Stimulated activated CD4-positive, alpha-beta T cell treated with anti-CD3 and anti-CD28 coated beads, Interleukin-1b, Interleukin-23, amount 100 ng/mL, for 24 hours (primary cell): ENCODE results near the gene SUCLG1.
"Not testable (repeated sequence)": the region's sequence is repeated elsewhere in the genome, so short reads cannot be mapped to it uniquely, and the experiment has no call there.

ENCODE experiments used
- DNase-seq, 4 experiments: peaks; one replicate each; pipeline ENCODE4 v3.0.0-alpha.2; 2020; ENCODE audit warnings: low read depth in 4 of 4, low spot score in 1 of 4

Gene SUCLG1

GRCh38 chr2:84424152-84424551, 34.9 kb downstream of the SUCLG1 start:
- DNase-seq: no peak

- no peak for DNase-seq
These were observed 37.3 kb downstream of the SUCLG1 start for GRCh38 chr2:84421791-84422190.

- DNase-seq: no peak
These were observed 37.9 kb downstream of the SUCLG1 start for GRCh38 chr2:84421197-84421596.

- no peak for DNase-seq
These were observed 41.5 kb downstream of the SUCLG1 start for GRCh38 chr2:84417453-84418145.

GRCh38 chr2:84409531-84409930, 49.5 kb downstream of the SUCLG1 start:
- no peak for DNase-seq

- DNase-seq: not testable (repeated sequence)
These were observed 57.0 kb downstream of the SUCLG1 start for GRCh38 chr2:84402111-84402510.

- not testable (repeated sequence) for DNase-seq
These were observed 59.2 kb downstream of the SUCLG1 start for GRCh38 chr2:84399839-84400238.

GRCh38 chr2:84395820-84396219, 63.3 kb downstream of the SUCLG1 start:
- no peak for DNase-seq

- DNase-seq: no peak
These were observed 64.5 kb downstream of the SUCLG1 start for GRCh38 chr2:84394628-84395027.

- no peak for DNase-seq
These were observed 65.3 kb downstream of the SUCLG1 start for GRCh38 chr2:84393829-84394228.

GRCh38 chr2:84389794-84390193, 69.3 kb downstream of the SUCLG1 start:
- DNase-seq: no peak

- no peak for DNase-seq
These were observed 70.1 kb downstream of the SUCLG1 start for GRCh38 chr2:84388921-84389490.

- no peak for DNase-seq
These were observed 70.9 kb downstream of the SUCLG1 start for GRCh38 chr2:84388133-84388532.

- no peak for DNase-seq
These were observed 72.6 kb downstream of the SUCLG1 start for GRCh38 chr2:84386336-84387040.

GRCh38 chr2:84383271-84383670, 75.8 kb downstream of the SUCLG1 start:
- DNase-seq: no peak

- no peak for DNase-seq
These were observed 78.2 kb downstream of the SUCLG1 start for GRCh38 chr2:84380875-84381274.

GRCh38 chr2:84378960-84379359, 80.1 kb downstream of the SUCLG1 start:
- no peak for DNase-seq

GRCh38 chr2:84375020-84375419, 84.1 kb downstream of the SUCLG1 start:
- no peak for DNase-seq

- DNase-seq: no peak
These were observed 85.2 kb downstream of the SUCLG1 start for GRCh38 chr2:84373866-84374265.
